LNCaP clone FGC (cell line): ENCODE results near the gene CYP2J2.
"Not testable (repeated sequence)": the region's sequence is repeated elsewhere in the genome, so short reads cannot be mapped to it uniquely, and the experiment has no call there.

Source experiments
- DNase-seq: peaks from one replicate; pipeline ENCODE4 v3.0.0-alpha.2; 2011; ENCODE audit warnings: low read depth
- H3K4me3 ChIP-seq: 2 replicates; pipeline ENCODE4 v1.5.1; 2011; ENCODE audit warnings: mild to moderate bottlenecking, low read depth, low read length, control low read depth
- CTCF ChIP-seq: IDR thresholded peaks from 2 replicates; pipeline ENCODE4 v1.5.1; 2012; ENCODE audit warnings: mild to moderate bottlenecking; ENCODE audit not compliant: control insufficient read depth, insufficient read depth; ENCODE audit errors: extremely low read depth

CYP2J2 gene

GRCh38 chr1:59877108-59877682, 49.4 kb downstream of the CYP2J2 start:
- no peak overlapping the region for H3K4me3 ChIP-seq
- no peak for DNase-seq
- TF ChIP-seq CTCF: no peak

GRCh38 chr1:59871746-59872145, 54.8 kb downstream of the CYP2J2 start:
- TF ChIP-seq CTCF: no peak
- DNase-seq: no peak
- no peak overlapping the region for H3K4me3 ChIP-seq

GRCh38 chr1:59866462-59866861, 60.1 kb downstream of the CYP2J2 start:
- no peak for DNase-seq
- TF ChIP-seq CTCF: no peak

GRCh38 chr1:59857679-59858354, 68.8 kb downstream of the CYP2J2 start:
- DNase-seq: no peak
- no peak overlapping the region for H3K4me3 ChIP-seq
- no peak for TF ChIP-seq CTCF

More at GRCh38 chr1:59866462-59866861, 60.1 kb downstream of the CYP2J2 start:
- H3K4me3 ChIP-seq: no peak overlapping the region

GRCh38 chr1:59856725-59857338, 69.7 kb downstream of the CYP2J2 start:
- no peak overlapping the region for H3K4me3 ChIP-seq
- no peak for TF ChIP-seq CTCF
- DNase-seq: peak; percentile 46

- H3K4me3 ChIP-seq, DNase-seq: not testable (repeated sequence)
Observed at GRCh38 chr1:59855297-59855696, 71.3 kb downstream of the CYP2J2 start.

- no peak for DNase-seq
- TF ChIP-seq CTCF: no peak
- no peak overlapping the region for H3K4me3 ChIP-seq
Observed at GRCh38 chr1:59852117-59852516, 74.5 kb downstream of the CYP2J2 start.
